NCI-H1105 (cell line): ENCODE measurements around the gene MLX.
A peak's percentile ranks its signal among the peaks of the same experiment; 100 is the strongest.

Experiments used
- DNase-seq: peaks from one replicate; lab custom pipeline; 2025; lab: John Stamatoyannopoulos, UW

The MLX gene

GRCh38 chr17:42566883-42567573 is at the start of gene MLX:
TSS of gene MLX (plus strand) at chr17:42567100. CDS start at chr17:42567125, 25 bp downstream.
- DNase-seq = peak; percentile 92

GRCh38 chr17:42517516-42517915 is 49.4 kb upstream of the MLX start:
- peak; percentile 9 for DNase-seq

DNA sequence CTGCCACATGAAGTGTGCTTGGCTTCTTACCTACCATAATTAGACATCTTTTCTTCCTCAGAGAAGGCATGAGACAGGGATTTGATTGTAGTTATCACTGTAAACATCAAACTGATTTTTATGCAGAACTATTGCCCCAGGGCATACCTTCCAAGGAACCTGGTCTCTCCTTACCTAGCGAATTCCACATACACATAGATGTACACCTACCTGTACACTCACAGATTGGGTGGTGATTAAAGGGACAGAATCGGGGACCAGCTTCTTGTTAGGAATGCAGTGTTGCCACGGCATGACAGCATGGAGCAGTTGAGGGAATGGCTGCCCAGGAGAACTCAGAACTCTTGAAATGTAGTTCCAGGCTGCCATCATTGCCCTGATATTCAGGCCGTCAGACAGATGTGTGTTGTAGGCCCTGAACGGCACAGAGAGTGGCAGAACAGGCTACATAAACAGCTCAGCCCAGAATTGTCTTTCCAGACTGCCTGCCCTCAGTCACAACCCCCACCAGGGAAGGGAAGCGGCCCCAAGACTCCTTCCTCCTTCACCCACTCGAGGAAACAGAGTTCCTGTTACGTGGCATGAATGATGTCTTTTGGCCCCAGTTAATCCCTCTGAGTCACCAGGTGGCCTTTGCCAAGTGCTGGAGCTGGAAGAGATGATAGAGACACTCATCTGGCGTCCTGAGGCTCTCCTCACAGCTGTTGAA is 48.7 kb upstream of the MLX start:
- DNase-seq = no peak

- DNase-seq = no peak
Observed at GRCh38 chr17:42518755-42519545, 48.0 kb upstream of the MLX start.

- no peak for DNase-seq
Observed at GRCh38 chr17:42519546-42520491, 47.1 kb upstream of the MLX start.

GRCh38 chr17:42520540-42520951 is 46.4 kb upstream of the MLX start:
- DNase-seq = no peak

DNA sequence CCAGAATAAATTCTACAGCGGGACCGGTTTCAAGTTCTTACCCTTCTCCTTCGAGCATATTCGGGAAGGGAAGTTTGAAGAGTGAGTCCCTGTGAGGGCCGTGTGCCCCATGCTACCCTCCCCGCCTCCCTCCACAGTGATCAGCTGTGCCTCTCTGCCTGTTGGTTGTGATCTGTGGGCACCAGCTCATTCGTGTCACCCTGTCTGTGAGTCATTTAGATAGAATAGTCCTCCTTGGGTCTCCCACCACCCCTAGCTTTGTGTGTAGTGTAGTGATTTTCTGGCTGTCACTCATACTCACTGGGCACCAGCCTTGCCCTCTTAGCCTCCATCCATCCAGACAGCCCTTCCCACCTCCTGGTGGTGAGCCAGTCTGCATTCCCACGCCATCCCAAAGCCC is 45.9 kb upstream of the MLX start:
- no peak for DNase-seq

DNA sequence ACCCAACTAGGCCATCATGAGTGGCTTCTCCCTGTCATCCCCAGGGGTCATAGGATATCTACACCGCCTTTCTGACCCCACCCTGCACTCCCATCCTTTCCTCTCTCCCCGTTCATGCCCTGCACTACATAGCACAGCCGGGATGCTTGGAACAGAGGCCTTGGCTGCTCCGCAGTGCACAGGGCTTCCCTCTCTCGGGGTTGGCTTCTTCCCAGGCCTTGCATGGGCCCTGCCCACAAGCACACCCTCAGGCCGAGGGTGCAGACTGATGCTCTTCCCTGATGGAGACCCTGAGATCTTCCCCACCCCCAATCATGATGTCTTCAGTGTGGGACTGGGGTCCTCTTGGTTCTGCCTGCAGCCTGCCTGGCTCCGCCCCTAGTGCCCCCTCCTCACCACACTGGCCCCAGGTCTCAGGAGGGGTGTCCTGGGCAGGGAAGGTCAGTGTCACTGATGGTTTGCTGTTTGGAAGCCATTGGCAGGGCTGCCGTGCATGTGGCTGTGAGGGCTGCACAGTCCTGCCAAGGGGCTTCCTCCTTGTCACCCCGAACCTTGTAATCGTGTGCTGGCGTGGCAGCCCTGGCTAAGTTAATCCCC is 45.1 kb upstream of the MLX start:
- DNase-seq = no peak

DNA sequence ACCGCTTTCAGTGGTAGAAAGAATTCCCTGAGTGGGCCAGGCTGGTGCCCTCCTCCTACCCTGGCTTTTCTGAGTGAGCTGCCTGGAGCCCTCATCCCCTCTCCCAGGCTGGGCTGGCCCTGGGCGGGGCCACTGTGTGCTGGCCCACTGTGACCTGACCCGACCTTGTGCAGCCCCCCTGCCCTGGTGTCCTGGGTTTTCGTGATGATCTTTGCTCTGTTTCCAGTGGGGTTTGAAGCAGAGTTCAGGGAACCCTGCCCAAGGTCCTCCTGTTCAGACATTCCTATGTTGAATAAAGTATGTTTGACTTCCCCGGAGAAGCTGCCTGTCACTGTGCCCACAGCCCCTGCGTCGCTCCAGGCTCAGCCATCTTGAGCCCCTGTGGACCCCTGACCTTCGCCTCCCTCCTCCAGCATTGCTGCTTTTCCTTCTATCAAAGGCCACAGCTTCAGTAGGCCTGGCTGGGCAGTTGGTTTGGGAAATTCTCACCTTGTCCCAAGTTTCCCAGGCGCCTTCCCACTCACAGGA is 44.6 kb upstream of the MLX start:
- DNase-seq = no peak

DNA sequence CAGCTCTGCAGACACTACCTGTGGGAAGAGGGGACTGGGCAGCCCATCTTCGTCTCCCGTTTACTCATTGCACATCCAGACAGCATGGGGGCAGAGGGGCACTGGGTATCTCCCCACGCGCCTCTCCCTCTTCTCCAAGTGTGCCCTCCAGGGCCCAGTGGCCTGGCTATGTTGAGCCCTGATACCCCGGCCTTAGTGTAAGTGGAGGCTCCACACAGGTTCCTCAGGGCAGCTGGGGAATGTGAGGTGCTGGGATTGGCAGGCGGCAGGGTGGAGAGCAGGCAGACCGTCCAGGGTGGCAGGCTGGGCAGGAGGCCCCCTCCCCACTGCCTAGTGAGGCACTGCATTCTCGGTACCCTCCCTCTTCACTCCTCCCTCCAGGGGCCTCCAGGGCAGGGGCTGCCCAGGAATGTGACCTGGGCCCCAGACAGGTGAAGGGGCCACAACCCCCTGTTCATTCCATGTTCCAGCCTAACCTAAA is 44.1 kb upstream of the MLX start:
- no peak for DNase-seq

- no peak for DNase-seq
Observed at GRCh38 chr17:42525221-42525620, 41.7 kb upstream of the MLX start.

DNA sequence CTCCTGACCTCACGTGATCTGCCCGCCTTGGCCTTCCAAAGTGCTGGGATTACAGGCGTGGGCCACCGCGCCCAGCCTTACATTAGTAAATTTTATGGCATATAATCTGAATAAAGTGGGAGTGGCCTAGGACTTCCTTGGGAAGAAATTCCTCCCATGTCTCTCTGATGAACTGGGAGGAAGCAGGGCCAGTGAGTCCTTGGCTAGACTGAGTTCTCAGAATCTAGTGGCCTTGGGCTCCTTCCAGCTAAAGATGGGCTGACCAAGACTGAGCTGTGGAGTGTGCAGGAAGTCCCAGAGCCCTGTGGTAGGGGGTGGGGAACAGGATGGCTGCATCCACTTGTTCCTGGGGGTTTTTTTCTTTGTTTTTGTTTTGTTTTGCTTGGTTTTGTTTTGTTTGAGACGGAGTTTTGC is 40.9 kb upstream of the MLX start:
- DNase-seq = no peak

GRCh38 chr17:42527932-42528331 is 39.0 kb upstream of the MLX start:
- no peak for DNase-seq

- DNase-seq = no peak
Observed at GRCh38 chr17:42529061-42529460, 37.8 kb upstream of the MLX start.

- DNase-seq = no peak
Observed at GRCh38 chr17:42530952-42531454, 35.9 kb upstream of the MLX start.

GRCh38 chr17:42531455-42532354 is 35.2 kb upstream of the MLX start:
- peak; percentile 27 for DNase-seq

GRCh38 chr17:42535155-42536047 is 31.5 kb upstream of the MLX start:
- no peak for DNase-seq

- peak; percentile 91 for DNase-seq
Observed at GRCh38 chr17:42536048-42536371, 30.9 kb upstream of the MLX start, which contains the start of gene NAGLU. TSS of gene NAGLU (plus strand) at chr17:42536241. CDS start at chr17:42536273, 32 bp downstream.
